ENCODE data around the gene MTG2.

MTG2 gene

GRCh38 chr20:62177307-62177706, 5.5 kb upstream of the MTG2 start:
- no peak overlapping the region for H3K4me2 ChIP-seq (ENCODE audit: low read length)
- no peak overlapping the region for H3K27ac ChIP-seq (ENCODE audit: low read length)
- H2AFZ ChIP-seq (ENCODE audit: low read depth, low read length) = no peak overlapping the region
- no peak overlapping the region for H3K4me3 ChIP-seq (ENCODE audit: low read length)
- no peaks in the 10 kb centered on the region for H4K20me1 ChIP-seq (ENCODE audit: insufficient read depth, low read length)
- H3K9ac ChIP-seq (ENCODE audit: low read length) = no peak overlapping the region
- peaks cover 7% of the 10 kb centered on the region for H3K79me2 ChIP-seq (ENCODE audit: low read length)
- peaks cover 3% of the 10 kb centered on the region for H3K36me3 ChIP-seq (replicated peaks; ENCODE audit: low read depth, low read length)
- TF ChIP-seq EZH2phosphoT487 (IDR thresholded peaks at IDR 0.05; ENCODE audit: low read depth) = no peak
- TF ChIP-seq, protein P1, sequence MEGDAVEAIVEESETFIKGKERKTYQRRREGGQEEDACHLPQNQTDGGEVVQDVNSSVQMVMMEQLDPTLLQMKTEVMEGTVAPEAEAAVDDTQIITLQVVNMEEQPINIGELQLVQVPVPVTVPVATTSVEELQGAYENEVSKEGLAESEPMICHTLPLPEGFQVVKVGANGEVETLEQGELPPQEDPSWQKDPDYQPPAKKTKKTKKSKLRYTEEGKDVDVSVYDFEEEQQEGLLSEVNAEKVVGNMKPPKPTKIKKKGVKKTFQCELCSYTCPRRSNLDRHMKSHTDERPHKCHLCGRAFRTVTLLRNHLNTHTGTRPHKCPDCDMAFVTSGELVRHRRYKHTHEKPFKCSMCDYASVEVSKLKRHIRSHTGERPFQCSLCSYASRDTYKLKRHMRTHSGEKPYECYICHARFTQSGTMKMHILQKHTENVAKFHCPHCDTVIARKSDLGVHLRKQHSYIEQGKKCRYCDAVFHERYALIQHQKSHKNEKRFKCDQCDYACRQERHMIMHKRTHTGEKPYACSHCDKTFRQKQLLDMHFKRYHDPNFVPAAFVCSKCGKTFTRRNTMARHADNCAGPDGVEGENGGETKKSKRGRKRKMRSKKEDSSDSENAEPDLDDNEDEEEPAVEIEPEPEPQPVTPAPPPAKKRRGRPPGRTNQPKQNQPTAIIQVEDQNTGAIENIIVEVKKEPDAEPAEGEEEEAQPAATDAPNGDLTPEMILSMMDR (IDR thresholded peaks at IDR 0.05; ENCODE audit: low read depth, low read length) = no peak
- no peaks in the 10 kb centered on the region for H3K9me3 ChIP-seq (ENCODE audit: insufficient read depth, low read length)
- peaks cover 6% of the 10 kb centered on the region for H3K4me1 ChIP-seq (ENCODE audit: low read length)
- no peaks in the 10 kb centered on the region for H3K27me3 ChIP-seq (ENCODE audit: low read depth, low read length)

DNA sequence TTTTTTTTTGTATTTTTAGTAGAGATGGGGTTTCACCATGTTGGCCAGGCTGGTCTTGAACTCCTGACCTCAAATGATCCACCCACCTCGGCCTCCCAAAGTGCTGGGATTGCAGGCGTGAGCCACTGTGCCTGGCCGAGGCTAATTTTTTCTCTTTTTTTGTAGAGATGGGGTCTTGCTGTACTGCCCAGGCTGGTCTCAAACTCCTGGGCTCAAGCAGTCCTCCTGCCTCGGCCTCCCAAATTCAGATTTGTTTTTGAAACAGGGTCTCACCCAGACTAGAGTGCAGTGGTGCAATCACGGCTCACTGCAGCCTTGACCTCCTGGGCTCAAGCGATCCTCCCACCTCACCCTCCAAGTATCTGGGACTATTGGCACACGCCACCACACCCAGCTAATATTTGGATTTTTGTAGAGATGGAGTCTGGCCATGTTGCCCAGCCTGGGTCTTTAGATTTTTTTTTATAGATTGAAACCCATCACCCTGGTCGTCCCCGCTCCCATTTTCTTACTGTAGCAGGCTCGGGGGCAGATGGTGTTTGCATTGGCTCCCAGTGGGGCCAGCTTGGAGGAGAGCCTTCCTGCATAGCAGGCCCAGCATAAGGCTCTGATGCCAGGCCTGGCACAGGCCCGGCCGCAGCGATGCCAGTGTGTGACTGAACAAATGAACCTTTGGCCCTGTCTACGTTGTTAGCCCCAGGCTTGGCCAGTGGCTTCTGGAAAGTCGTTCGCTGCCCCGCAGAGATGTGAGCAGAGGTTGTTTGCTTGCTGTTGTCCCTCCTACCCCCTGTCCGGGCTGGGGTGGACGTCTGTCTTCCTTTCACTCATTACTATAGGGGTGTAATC, 4.3 kb upstream of the MTG2 start:
- H3K9me3 ChIP-seq (ENCODE audit: insufficient read depth, low read length) = no peaks in the 10 kb centered on the region
- no peak overlapping the region for H3K4me3 ChIP-seq (ENCODE audit: low read length)
- H3K79me2 ChIP-seq (ENCODE audit: low read length) = peaks cover 17% of the 10 kb centered on the region
- no peaks in the 10 kb centered on the region for H4K20me1 ChIP-seq (ENCODE audit: insufficient read depth, low read length)
- H3K27me3 ChIP-seq (ENCODE audit: low read depth, low read length) = no peaks in the 10 kb centered on the region
- peaks cover 6% of the 10 kb centered on the region for H3K4me1 ChIP-seq (ENCODE audit: low read length)
- no peak overlapping the region for H3K4me2 ChIP-seq (ENCODE audit: low read length)
- no peak overlapping the region for H2AFZ ChIP-seq (ENCODE audit: low read depth, low read length)
- H3K9ac ChIP-seq (ENCODE audit: low read length) = no peak overlapping the region
- H3K27ac ChIP-seq (ENCODE audit: low read length) = no peak overlapping the region
- H3K36me3 ChIP-seq (replicated peaks; ENCODE audit: low read depth, low read length) = peaks cover 3% of the 10 kb centered on the region
- no peak for TF ChIP-seq EZH2phosphoT487 (IDR thresholded peaks at IDR 0.05; ENCODE audit: low read depth)
- TF ChIP-seq, protein P1 (IDR thresholded peaks at IDR 0.05; ENCODE audit: low read depth, low read length) = no peak

DNA sequence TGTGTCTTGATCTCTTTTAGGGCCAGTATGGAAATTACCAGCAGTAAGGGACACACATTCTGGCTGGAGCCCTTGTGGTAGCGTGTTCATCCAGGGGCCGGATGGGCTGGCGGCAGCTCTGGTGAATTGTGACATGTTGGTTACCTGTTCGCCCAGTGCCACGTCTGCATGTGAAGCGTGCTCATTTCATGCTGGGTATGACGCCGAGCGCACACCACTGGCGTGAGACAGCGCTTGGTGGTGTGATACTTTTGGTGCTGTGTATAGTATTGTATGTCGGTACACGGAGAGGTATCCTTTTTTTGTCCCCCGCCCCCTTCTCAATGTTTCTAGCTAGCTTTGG, 3.7 kb upstream of the MTG2 start:
- Histone ChIP-seq H3K36me3 (replicated peaks; ENCODE audit: low read depth, low read length) (peaks cover 3% of the 10 kb centered on the region), H3K4me3 (ENCODE audit: low read length) (no peak overlapping the region), H3K4me2 (ENCODE audit: low read length) (no peak overlapping the region), H3K27me3 (ENCODE audit: low read depth, low read length) (no peaks in the 10 kb centered on the region), H3K9ac (ENCODE audit: low read length) (no peak overlapping the region), H3K9me3 (ENCODE audit: insufficient read depth, low read length) (no peaks in the 10 kb centered on the region), H3K27ac (ENCODE audit: low read length) (no peak overlapping the region), H2AFZ (ENCODE audit: low read depth, low read length) (no peak overlapping the region), H3K4me1 (ENCODE audit: low read length) (peaks cover 9% of the 10 kb centered on the region), H4K20me1 (ENCODE audit: insufficient read depth, low read length) (no peaks in the 10 kb centered on the region), H3K79me2 (ENCODE audit: low read length) (peaks cover 23% of the 10 kb centered on the region)
- TF ChIP-seq, protein P1 (IDR thresholded peaks at IDR 0.05; ENCODE audit: low read depth, low read length) = no peak

- H3K4me1 ChIP-seq (ENCODE audit: low read length) = peaks cover 25% of the 10 kb centered on the region
- no peak for TF ChIP-seq EZH2phosphoT487 (IDR thresholded peaks at IDR 0.05; ENCODE audit: low read depth)
- TF ChIP-seq, protein P1 (IDR thresholded peaks at IDR 0.05; ENCODE audit: low read depth, low read length) = no peak
- H3K27me3 ChIP-seq (ENCODE audit: low read depth, low read length) = no peaks in the 10 kb centered on the region
- peaks cover 3% of the 10 kb centered on the region for H3K36me3 ChIP-seq (replicated peaks; ENCODE audit: low read depth, low read length)
- no peak overlapping the region for H2AFZ ChIP-seq (ENCODE audit: low read depth, low read length)
- H3K79me2 ChIP-seq (ENCODE audit: low read length) = peaks cover 47% of the 10 kb centered on the region
- peak overlapping the region; percentile 87 for H3K9ac ChIP-seq (ENCODE audit: low read length)
- peak overlapping the region; percentile 84 for H3K4me2 ChIP-seq (ENCODE audit: low read length)
- H3K4me3 ChIP-seq (ENCODE audit: low read length) = peak overlapping the region; percentile 87
- peak overlapping the region; percentile 78; the same call in 1 of the 2 replicates for H3K27ac ChIP-seq (ENCODE audit: low read length)
- no peaks in the 10 kb centered on the region; the same call in 1 of the 2 replicates for H4K20me1 ChIP-seq (ENCODE audit: insufficient read depth, low read length)
- H3K9me3 ChIP-seq (ENCODE audit: insufficient read depth, low read length) = no peaks in the 10 kb centered on the region
Observed at GRCh38 chr20:62181808-62182207, 1.0 kb upstream of the MTG2 start.
